HEK293 (cell line): ENCODE results near the gene FHIT.
A peak's percentile ranks its signal among the peaks of the same experiment; 100 is the strongest.

Source experiments
- HOXA7 ChIP-seq: sonication (generic); formaldehyde crosslinking; IDR thresholded peaks from 2 replicates; pipeline ENCODE4 v1.8.1; 2022; ENCODE audit warnings: missing genetic modification reagents, borderline replicate concordance
- KLF16 ChIP-seq: fragments of 450-650 bp; formaldehyde crosslinking; IDR thresholded peaks from 2 replicates; pipeline ENCODE4 v1.5.1; 2017; ENCODE audit warnings: missing biosample characterization, missing genetic modification characterization
- OVOL3 ChIP-seq: fragments of 450-650 bp; formaldehyde crosslinking; IDR thresholded peaks from 2 replicates; pipeline ENCODE4 v1.5.1; 2016; ENCODE audit warnings: missing biosample characterization, missing genetic modification characterization
- SP2 ChIP-seq: fragments of 450-650 bp; formaldehyde crosslinking; IDR thresholded peaks from 2 replicates; pipeline ENCODE4 v1.5.1; 2016; ENCODE audit warnings: missing biosample characterization, missing genetic modification characterization
- TSHZ1 ChIP-seq: fragments of 450-650 bp; formaldehyde crosslinking; IDR thresholded peaks from 2 replicates; pipeline ENCODE4 v1.5.1; 2016; ENCODE audit warnings: missing biosample characterization, missing genetic modification characterization, borderline replicate concordance
- YY1 ChIP-seq: fragments of 450-650 bp; formaldehyde crosslinking; IDR thresholded peaks from 2 replicates; pipeline ENCODE4 v1.5.1; 2018; ENCODE audit warnings: missing biosample characterization, missing genetic modification characterization
- ZFP37 ChIP-seq: fragments of 450-650 bp; formaldehyde crosslinking; IDR thresholded peaks from 2 replicates; pipeline ENCODE4 v1.5.1; 2016; ENCODE audit warnings: missing biosample characterization, missing genetic modification characterization
- ZNF114 ChIP-seq: fragments of 450-650 bp; formaldehyde crosslinking; IDR thresholded peaks from 2 replicates; pipeline ENCODE4 v1.5.0; 2017; ENCODE audit warnings: missing biosample characterization, missing genetic modification characterization
- ZNF146 ChIP-seq: fragments of 450-650 bp; formaldehyde crosslinking; IDR thresholded peaks from 2 replicates; pipeline ENCODE4 v1.5.1; 2016; ENCODE audit warnings: missing biosample characterization, missing genetic modification characterization
- ZNF16 ChIP-seq: fragments of 450-650 bp; formaldehyde crosslinking; IDR thresholded peaks from 2 replicates; pipeline ENCODE4 v1.5.1; 2016; ENCODE audit warnings: low read depth, missing biosample characterization, missing genetic modification characterization
- ZNF19 ChIP-seq: fragments of 450-650 bp; formaldehyde crosslinking; IDR thresholded peaks from 2 replicates; pipeline ENCODE4; 2016; ENCODE audit warnings: missing biosample characterization, missing genetic modification characterization, low read depth
- ZNF266 ChIP-seq: fragments of 450-650 bp; formaldehyde crosslinking; IDR thresholded peaks from 2 replicates; pipeline ENCODE4 v1.5.1; 2016; ENCODE audit warnings: missing biosample characterization, missing genetic modification characterization, low read depth
- ZNF362 ChIP-seq: fragments of 450-650 bp; formaldehyde crosslinking; IDR thresholded peaks from 2 replicates; pipeline ENCODE4 v1.5.1; 2016; ENCODE audit warnings: missing biosample characterization, missing genetic modification characterization
- ZNF366 ChIP-seq: fragments of 450-650 bp; formaldehyde crosslinking; conservative IDR thresholded peaks from 2 replicates; pipeline ENCODE4 v1.5.1; 2016; ENCODE audit warnings: missing biosample characterization, missing genetic modification characterization
- ZNF37A ChIP-seq: fragments of 450-650 bp; IDR thresholded peaks from 2 replicates; pipeline ENCODE4 v1.5.1; 2018; ENCODE audit warnings: missing biosample characterization, missing genetic modification characterization
- ZNF426 ChIP-seq: fragments of 450-650 bp; formaldehyde crosslinking; IDR thresholded peaks from 2 replicates; pipeline ENCODE4 v1.5.1; 2017; ENCODE audit warnings: missing biosample characterization, missing genetic modification characterization, mild to moderate bottlenecking, inconsistent platforms, moderate library complexity
- ZNF610 ChIP-seq: fragments of 450-650 bp; formaldehyde crosslinking; IDR thresholded peaks from 2 replicates; pipeline ENCODE4 v1.5.1; 2016; ENCODE audit warnings: missing biosample characterization, missing genetic modification characterization, borderline replicate concordance
- ZNF621 ChIP-seq: fragments of 450-650 bp; formaldehyde crosslinking; IDR thresholded peaks from 2 replicates; pipeline ENCODE4 v1.5.1; 2017; ENCODE audit warnings: missing biosample characterization, missing genetic modification characterization
- ZNF654 ChIP-seq: fragments of 450-650 bp; formaldehyde crosslinking; IDR thresholded peaks from 2 replicates; pipeline ENCODE4 v1.5.1; 2016; ENCODE audit warnings: low read depth, missing biosample characterization, missing genetic modification characterization
- ZNF677 ChIP-seq: fragments of 450-650 bp; IDR thresholded peaks from 2 replicates; pipeline ENCODE4 v1.5.0; 2018; ENCODE audit warnings: missing biosample characterization, mild to moderate bottlenecking, missing genetic modification characterization, moderate library complexity
- ZNF692 ChIP-seq: fragments of 450-650 bp; formaldehyde crosslinking; IDR thresholded peaks from 2 replicates; pipeline ENCODE4 v1.5.1; 2016; ENCODE audit warnings: missing biosample characterization, missing genetic modification characterization
- ZNF791 ChIP-seq: fragments of 450-650 bp; formaldehyde crosslinking; IDR thresholded peaks from 2 replicates; pipeline ENCODE4 v1.5.1; 2016; ENCODE audit warnings: missing biosample characterization, missing genetic modification characterization
- ZSCAN18 ChIP-seq: fragments of 450-650 bp; formaldehyde crosslinking; IDR thresholded peaks from 2 replicates; pipeline ENCODE4 v1.5.1; 2016; ENCODE audit warnings: missing biosample characterization, missing genetic modification characterization
- ZSCAN5A ChIP-seq: fragments of 450-650 bp; formaldehyde crosslinking; IDR thresholded peaks from 2 replicates; pipeline ENCODE4 v1.5.1; 2016; ENCODE audit warnings: missing biosample characterization, missing genetic modification characterization
- TF ChIP-seq, protein P1 (sequence below): fragments of 450-650 bp; formaldehyde crosslinking; conservative IDR thresholded peaks from 2 replicates; pipeline ENCODE4 v1.5.1; 2016; ENCODE audit warnings: low read depth, missing biosample characterization, missing genetic modification characterization
- TF ChIP-seq, protein P2 (sequence below): fragments of 450-650 bp; formaldehyde crosslinking; IDR thresholded peaks from 2 replicates; pipeline ENCODE4 v1.5.1; 2016; ENCODE audit warnings: missing biosample characterization, missing genetic modification characterization

Gene FHIT

GRCh38 chr3:61250784-61251173, 473 bp downstream of the FHIT start (continued):
- TF ChIP-seq, protein P1, sequence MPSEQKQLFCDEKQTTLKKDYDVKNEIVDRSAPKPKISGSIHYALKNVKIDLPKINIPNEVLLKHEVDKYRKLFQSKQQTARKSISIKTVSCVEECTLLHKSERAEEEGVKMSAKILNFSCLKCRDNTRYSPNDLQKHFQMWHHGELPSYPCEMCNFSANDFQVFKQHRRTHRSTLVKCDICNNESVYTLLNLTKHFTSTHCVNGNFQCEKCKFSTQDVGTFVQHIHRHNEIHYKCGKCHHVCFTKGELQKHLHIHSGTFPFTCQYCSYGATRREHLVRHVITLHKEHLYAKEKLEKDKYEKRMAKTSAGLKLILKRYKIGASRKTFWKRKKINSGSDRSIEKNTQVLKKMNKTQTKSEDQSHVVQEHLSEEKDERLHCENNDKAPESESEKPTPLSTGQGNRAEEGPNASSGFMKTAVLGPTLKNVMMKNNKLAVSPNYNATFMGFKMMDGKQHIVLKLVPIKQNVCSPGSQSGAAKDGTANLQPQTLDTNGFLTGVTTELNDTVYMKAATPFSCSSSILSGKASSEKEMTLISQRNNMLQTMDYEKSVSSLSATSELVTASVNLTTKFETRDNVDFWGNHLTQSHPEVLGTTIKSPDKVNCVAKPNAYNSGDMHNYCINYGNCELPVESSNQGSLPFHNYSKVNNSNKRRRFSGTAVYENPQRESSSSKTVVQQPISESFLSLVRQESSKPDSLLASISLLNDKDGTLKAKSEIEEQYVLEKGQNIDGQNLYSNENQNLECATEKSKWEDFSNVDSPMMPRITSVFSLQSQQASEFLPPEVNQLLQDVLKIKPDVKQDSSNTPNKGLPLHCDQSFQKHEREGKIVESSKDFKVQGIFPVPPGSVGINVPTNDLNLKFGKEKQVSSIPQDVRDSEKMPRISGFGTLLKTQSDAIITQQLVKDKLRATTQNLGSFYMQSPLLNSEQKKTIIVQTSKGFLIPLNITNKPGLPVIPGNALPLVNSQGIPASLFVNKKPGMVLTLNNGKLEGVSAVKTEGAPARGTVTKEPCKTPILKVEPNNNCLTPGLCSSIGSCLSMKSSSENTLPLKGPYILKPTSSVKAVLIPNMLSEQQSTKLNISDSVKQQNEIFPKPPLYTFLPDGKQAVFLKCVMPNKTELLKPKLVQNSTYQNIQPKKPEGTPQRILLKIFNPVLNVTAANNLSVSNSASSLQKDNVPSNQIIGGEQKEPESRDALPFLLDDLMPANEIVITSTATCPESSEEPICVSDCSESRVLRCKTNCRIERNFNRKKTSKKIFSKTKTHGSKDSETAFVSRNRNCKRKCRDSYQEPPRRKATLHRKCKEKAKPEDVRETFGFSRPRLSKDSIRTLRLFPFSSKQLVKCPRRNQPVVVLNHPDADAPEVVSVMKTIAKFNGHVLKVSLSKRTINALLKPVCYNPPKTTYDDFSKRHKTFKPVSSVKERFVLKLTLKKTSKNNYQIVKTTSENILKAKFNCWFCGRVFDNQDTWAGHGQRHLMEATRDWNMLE (tag by site-specific recombination), result no peak
- TF ChIP-seq ZNF692 (tag by site-specific recombination) (0 out of 2 replicates have a peak, but pooled peaks have one; percentile 27), ZNF366 (no peak), TSHZ1 (no peak), HOXA7 (CRISPR knock-in tag) (no peak), ZNF654 (tag by site-specific recombination) (no peak), ZFP37 (tag by site-specific recombination) (no peak), ZNF362 (no peak), ZNF146 (tag by site-specific recombination) (no peak), ZNF610 (tag by site-specific recombination) (0 out of 2 replicates have a peak, but pooled peaks have one; percentile 42), ZNF266 (tag by site-specific recombination) (no peak), KLF16 (tag by site-specific recombination) (no peak), ZNF19 (no peak), ZNF426 (no peak), YY1 (tag by site-specific recombination) (no peak), ZNF114 (tag by site-specific recombination) (no peak), ZSCAN18 (no peak), ZNF16 (tag by site-specific recombination) (no peak), ZNF791 (tag by site-specific recombination) (no peak), ZSCAN5A (tag by site-specific recombination) (no peak), ZNF37A (no peak), ZNF621 (tag by site-specific recombination) (no peak), SP2 (tag by site-specific recombination) (no peak), OVOL3 (tag by site-specific recombination) (no peak), ZNF677 (tag by site-specific recombination) (no peak)
- TF ChIP-seq, protein P2, sequence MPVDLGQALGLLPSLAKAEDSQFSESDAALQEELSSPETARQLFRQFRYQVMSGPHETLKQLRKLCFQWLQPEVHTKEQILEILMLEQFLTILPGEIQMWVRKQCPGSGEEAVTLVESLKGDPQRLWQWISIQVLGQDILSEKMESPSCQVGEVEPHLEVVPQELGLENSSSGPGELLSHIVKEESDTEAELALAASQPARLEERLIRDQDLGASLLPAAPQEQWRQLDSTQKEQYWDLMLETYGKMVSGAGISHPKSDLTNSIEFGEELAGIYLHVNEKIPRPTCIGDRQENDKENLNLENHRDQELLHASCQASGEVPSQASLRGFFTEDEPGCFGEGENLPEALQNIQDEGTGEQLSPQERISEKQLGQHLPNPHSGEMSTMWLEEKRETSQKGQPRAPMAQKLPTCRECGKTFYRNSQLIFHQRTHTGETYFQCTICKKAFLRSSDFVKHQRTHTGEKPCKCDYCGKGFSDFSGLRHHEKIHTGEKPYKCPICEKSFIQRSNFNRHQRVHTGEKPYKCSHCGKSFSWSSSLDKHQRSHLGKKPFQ, result no peak
